ENCODE results near the gene SPATA7. TPM values are rescaled to one million over a fixed set of nuclear protein-coding genes. Genes with fewer than 3 reads are reported as not detected.

SPATA7 gene
- total and polyA plus RNA-seq, 10 of the 15 experiments (the other 5 are each of a cell fraction or from before 2014, with no cell fraction given) = 0.39 to 3.0 (median 2.2) TPM

GRCh38 chr14:88482524-88482923 lies 97.1 kb downstream of the SPATA7 start (continued):
- TF ChIP-seq, protein P1, sequence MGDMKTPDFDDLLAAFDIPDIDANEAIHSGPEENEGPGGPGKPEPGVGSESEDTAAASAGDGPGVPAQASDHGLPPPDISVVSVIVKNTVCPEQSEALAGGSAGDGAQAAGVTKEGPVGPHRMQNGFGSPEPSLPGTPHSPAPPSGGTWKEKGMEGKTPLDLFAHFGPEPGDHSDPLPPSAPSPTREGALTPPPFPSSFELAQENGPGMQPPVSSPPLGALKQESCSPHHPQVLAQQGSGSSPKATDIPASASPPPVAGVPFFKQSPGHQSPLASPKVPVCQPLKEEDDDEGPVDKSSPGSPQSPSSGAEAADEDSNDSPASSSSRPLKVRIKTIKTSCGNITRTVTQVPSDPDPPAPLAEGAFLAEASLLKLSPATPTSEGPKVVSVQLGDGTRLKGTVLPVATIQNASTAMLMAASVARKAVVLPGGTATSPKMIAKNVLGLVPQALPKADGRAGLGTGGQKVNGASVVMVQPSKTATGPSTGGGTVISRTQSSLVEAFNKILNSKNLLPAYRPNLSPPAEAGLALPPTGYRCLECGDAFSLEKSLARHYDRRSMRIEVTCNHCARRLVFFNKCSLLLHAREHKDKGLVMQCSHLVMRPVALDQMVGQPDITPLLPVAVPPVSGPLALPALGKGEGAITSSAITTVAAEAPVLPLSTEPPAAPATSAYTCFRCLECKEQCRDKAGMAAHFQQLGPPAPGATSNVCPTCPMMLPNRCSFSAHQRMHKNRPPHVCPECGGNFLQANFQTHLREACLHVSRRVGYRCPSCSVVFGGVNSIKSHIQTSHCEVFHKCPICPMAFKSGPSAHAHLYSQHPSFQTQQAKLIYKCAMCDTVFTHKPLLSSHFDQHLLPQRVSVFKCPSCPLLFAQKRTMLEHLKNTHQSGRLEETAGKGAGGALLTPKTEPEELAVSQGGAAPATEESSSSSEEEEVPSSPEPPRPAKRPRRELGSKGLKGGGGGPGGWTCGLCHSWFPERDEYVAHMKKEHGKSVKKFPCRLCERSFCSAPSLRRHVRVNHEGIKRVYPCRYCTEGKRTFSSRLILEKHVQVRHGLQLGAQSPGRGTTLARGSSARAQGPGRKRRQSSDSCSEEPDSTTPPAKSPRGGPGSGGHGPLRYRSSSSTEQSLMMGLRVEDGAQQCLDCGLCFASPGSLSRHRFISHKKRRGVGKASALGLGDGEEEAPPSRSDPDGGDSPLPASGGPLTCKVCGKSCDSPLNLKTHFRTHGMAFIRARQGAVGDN (IDR thresholded peaks at IDR 0.05) = no peak
- no peak for TF ChIP-seq MYB (IDR thresholded peaks at IDR 0.05; ENCODE audit: borderline replicate concordance, low read depth, low read length)
- no peak for TF ChIP-seq KLF5 (IDR thresholded peaks at IDR 0.05; ENCODE audit: partially characterized antibody)
- no peak for TF ChIP-seq EZH2 (IDR thresholded peaks at IDR 0.05; ENCODE audit: borderline replicate concordance, control insufficient read depth, low read depth, low read length)

Other genes starting within 250 kb of the SPATA7 start
- gene KCNK10, start 62.4 kb upstream of the SPATA7 start, total RNA-seq (2014; rRNA removed) = 0.06 TPM in 1 of 2 replicates, not detected in the other
- gene KCNK10, start 62.4 kb upstream of the SPATA7 start, total RNA-seq (2014; rRNA removed; fragmentation: Illumina TruSeq; extraction: Trizol) = not detected in 2 replicates
- 0.13 TPM in 1 of 2 replicates, not detected in the other for gene KCNK10, start 62.4 kb upstream of the SPATA7 start, total RNA-seq (2021)
- not detected in 2 replicates for gene KCNK10, start 62.4 kb upstream of the SPATA7 start, polyA plus RNA-seq (2011; rRNA removed)
- 0.01 TPM in 1 of 2 replicates, not detected in the other for gene KCNK10, start 62.4 kb upstream of the SPATA7 start, polyA plus RNA-seq (2014; fragmentation: Illumina TruSeq; extraction: Trizol)
- gene KCNK10, start 62.4 kb upstream of the SPATA7 start, polyA plus RNA-seq (2014; fragmentation: Nextera tagmentation; extraction: Ambion mirVana) = under 1 TPM in 1 of 2 experiments, not detected in 1; 0.02 TPM
- gene KCNK10, start 62.4 kb upstream of the SPATA7 start, polyA plus RNA-seq (2014; rRNA removed) = 0.01 TPM in 1 of 2 replicates, not detected in the other
- not detected for gene KCNK10, start 62.4 kb upstream of the SPATA7 start, polyA plus RNA-seq (2016; fragmentation: Nextera tagmentation; extraction: Ambion mirVana)
- 0.05 and 0.06 TPM in 2 replicates for gene PTPN21, start 169.3 kb downstream of the SPATA7 start, total RNA-seq (2014; rRNA removed)
- 0.04 TPM in 1 of 2 replicates, not detected in the other for gene PTPN21, start 169.3 kb downstream of the SPATA7 start, total RNA-seq (2014; rRNA removed; fragmentation: Illumina TruSeq; extraction: Trizol)
- 0.08 and 0.23 TPM in 2 replicates for gene PTPN21, start 169.3 kb downstream of the SPATA7 start, total RNA-seq (2021)
- gene PTPN21, start 169.3 kb downstream of the SPATA7 start, polyA plus RNA-seq (2011; rRNA removed) = 0.01 TPM in 1 of 2 replicates, not detected in the other
- gene PTPN21, start 169.3 kb downstream of the SPATA7 start, polyA plus RNA-seq (2014; fragmentation: Illumina TruSeq; extraction: Trizol) = 0.03 TPM in 2 replicates
- gene PTPN21, start 169.3 kb downstream of the SPATA7 start, polyA plus RNA-seq (2014; fragmentation: Nextera tagmentation; extraction: Ambion mirVana) = not detected
- gene PTPN21, start 169.3 kb downstream of the SPATA7 start, polyA plus RNA-seq (2014; rRNA removed) = 0.04 and 0.33 TPM in 2 replicates
- gene PTPN21, start 169.3 kb downstream of the SPATA7 start, polyA plus RNA-seq (2016; fragmentation: Nextera tagmentation; extraction: Ambion mirVana) = under 1 TPM in 1 of 2 experiments, not detected in 1; 0.11 TPM
- gene ZC3H14, start 177.4 kb downstream of the SPATA7 start, total RNA-seq (2014; rRNA removed) = 42.7 and 55.0 TPM in 2 replicates
- 46.5 and 56.1 TPM in 2 replicates for gene ZC3H14, start 177.4 kb downstream of the SPATA7 start, total RNA-seq (2014; rRNA removed; fragmentation: Illumina TruSeq; extraction: Trizol)
- gene ZC3H14, start 177.4 kb downstream of the SPATA7 start, total RNA-seq (2021) = 37.6 and 41.2 TPM in 2 replicates
- 97.1 and 99.1 TPM in 2 replicates for gene ZC3H14, start 177.4 kb downstream of the SPATA7 start, polyA plus RNA-seq (2011; rRNA removed)
- 63.0 and 76.4 TPM in 2 replicates for gene ZC3H14, start 177.4 kb downstream of the SPATA7 start, polyA plus RNA-seq (2014; fragmentation: Illumina TruSeq; extraction: Trizol)
- gene ZC3H14, start 177.4 kb downstream of the SPATA7 start, polyA plus RNA-seq (2014; fragmentation: Nextera tagmentation; extraction: Ambion mirVana) = 10 to 100 TPM; 17.9 to 19.7 TPM
- gene ZC3H14, start 177.4 kb downstream of the SPATA7 start, polyA plus RNA-seq (2014; rRNA removed) = 27.0 and 34.5 TPM in 2 replicates
- gene ZC3H14, start 177.4 kb downstream of the SPATA7 start, polyA plus RNA-seq (2016; fragmentation: Nextera tagmentation; extraction: Ambion mirVana) = 10 to 100 TPM; 52.4 to 55.0 TPM

Measured in GM12878 (cell line).